Measurements from ENCODE around the gene TRIM46.

DNA sequence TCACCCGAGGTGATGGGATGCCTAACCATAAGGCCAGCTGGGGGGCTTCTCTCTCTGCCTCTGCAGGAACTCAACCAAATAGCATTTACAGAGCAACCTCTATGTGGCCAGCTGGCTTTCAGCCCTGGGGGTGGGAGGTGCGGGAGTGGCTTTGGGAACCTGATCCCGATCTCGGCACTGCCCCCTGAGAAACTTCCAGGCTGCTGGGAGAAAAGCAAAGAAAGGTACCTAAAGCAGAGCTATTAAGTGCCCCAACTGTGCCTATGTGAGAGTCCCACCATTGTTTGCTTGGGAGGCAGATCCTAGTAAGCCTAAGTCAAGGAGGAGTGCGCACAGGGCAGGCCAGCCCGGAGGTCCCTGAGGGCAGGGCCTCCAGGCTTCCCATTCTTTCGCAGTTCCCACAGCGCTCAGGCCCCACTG, 7.6 kb upstream of the TRIM46 start:
- TF ChIP-seq EZH2 (IDR thresholded peaks at IDR 0.05; ENCODE audit: low read length) = no peak
- TF ChIP-seq, protein P1, sequence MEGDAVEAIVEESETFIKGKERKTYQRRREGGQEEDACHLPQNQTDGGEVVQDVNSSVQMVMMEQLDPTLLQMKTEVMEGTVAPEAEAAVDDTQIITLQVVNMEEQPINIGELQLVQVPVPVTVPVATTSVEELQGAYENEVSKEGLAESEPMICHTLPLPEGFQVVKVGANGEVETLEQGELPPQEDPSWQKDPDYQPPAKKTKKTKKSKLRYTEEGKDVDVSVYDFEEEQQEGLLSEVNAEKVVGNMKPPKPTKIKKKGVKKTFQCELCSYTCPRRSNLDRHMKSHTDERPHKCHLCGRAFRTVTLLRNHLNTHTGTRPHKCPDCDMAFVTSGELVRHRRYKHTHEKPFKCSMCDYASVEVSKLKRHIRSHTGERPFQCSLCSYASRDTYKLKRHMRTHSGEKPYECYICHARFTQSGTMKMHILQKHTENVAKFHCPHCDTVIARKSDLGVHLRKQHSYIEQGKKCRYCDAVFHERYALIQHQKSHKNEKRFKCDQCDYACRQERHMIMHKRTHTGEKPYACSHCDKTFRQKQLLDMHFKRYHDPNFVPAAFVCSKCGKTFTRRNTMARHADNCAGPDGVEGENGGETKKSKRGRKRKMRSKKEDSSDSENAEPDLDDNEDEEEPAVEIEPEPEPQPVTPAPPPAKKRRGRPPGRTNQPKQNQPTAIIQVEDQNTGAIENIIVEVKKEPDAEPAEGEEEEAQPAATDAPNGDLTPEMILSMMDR (optimal IDR thresholded peaks at IDR 0.05 in 1 of 3, IDR thresholded peaks at IDR 0.05 in 1 of 3, conservative IDR thresholded peaks at IDR 0.05 in 1 of 3; ENCODE audit: extremely low read depth in 1 of 3, insufficient read depth in 2 of 3, low read length in 3 of 3) = no peak

Measured in keratinocyte (primary cell).